GM13977 (cell line): ENCODE results near the gene STXBP6.

Experiments
- DNase-seq: peaks from one replicate; pipeline ENCODE4 v3.0.0; 2012; ENCODE audit warnings: low spot score
- CTCF ChIP-seq: IDR thresholded peaks from 2 replicates; pipeline ENCODE4 v1.5.1; 2012; ENCODE audit warnings: mild to moderate bottlenecking, control low read depth; ENCODE audit not compliant: insufficient read depth; ENCODE audit errors: extremely low read depth, missing control alignments
- in situ Hi-C: fragments of 300-500 bp; cut with MboI; formaldehyde crosslinking; loops from one replicate; pipeline ENCODE4 v1.12.0; 2022; ENCODE audit warnings: low sequenced_read_pairs, low pct_unique_long_range_greater_than_20kb, mixed read lengths, inconsistent platforms; ENCODE audit not compliant: unreplicated experiment

Gene STXBP6

GRCh38 chr14:25007832-25008231, 42.1 kb downstream of the STXBP6 start:
- no peak for TF ChIP-seq CTCF
- in situ Hi-C loops = no loop called here
- no peak for DNase-seq

GRCh38 chr14:25006961-25007795, 42.8 kb downstream of the STXBP6 start:
- in situ Hi-C loops = no loop called here
- TF ChIP-seq CTCF = no peak
- DNase-seq = no peak

DNA sequence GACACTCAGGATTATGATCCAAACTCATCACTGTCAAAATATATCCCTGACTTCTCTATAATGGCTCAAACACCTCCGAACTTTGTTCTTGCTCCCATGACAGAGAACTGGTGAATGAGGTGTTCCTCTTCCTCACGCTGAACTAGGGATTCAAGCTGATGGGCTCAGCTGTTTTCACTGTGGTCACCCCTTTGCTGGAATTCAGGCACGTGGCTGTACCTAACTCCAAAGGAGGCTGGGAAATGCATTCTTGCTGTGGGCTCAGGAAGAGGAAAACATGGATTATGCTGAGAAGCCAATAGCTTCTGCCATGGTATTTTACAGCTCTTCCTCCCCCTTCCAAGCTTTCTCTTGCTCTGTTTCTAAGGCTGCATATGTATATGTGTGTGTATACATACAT, 43.9 kb downstream of the STXBP6 start:
- in situ Hi-C loops = no loop called here
- DNase-seq = no peak
- no peak for TF ChIP-seq CTCF

GRCh38 chr14:25004389-25004809, 45.5 kb downstream of the STXBP6 start:
- no peak for TF ChIP-seq CTCF
- DNase-seq = no peak
- in situ Hi-C loops = no loop called here

GRCh38 chr14:25003537-25003936, 46.4 kb downstream of the STXBP6 start:
- DNase-seq = no peak
- in situ Hi-C loops = no loop called here
- TF ChIP-seq CTCF = no peak

DNA sequence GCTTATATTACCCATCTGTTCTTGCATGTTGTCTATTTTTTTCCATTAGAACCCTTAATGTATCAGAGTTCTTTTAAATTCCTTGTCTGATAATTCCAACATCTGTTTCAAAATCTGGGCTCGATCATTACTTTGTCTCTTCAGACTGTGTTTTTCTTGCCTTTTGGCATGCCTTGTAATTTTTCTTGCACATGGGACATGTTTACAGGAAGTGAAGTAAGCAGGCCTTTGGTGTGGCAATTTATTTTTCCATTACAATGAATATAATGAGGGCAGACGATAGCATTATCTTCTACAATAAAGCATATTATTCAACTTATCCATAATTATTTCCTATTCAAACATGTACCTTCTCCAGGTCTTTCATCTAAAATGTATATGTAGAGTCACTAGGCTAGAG, 48.3 kb downstream of the STXBP6 start:
- no peak for DNase-seq
- no peak for TF ChIP-seq CTCF
- in situ Hi-C loops = no loop called here
